NB4 (cell line): Measurements from ENCODE around the gene ANTXR1.

Experiments
- CTCF ChIP-seq: IDR thresholded peaks from one replicate; pipeline ENCODE4 v1.5.1; 2012; ENCODE audit warnings: low read depth, low read length
- MYC ChIP-seq: IDR thresholded peaks from 2 replicates; pipeline ENCODE4 v1.6.1; 2011; ENCODE audit warnings: low read depth, low read length
- POLR2A ChIP-seq: IDR thresholded peaks from 2 replicates; pipeline ENCODE4 v1.6.1; 2011; ENCODE audit warnings: mild to moderate bottlenecking; ENCODE audit not compliant: insufficient read length; ENCODE audit errors: extremely low read depth

- TF ChIP-seq CTCF (no peak), POLR2A (no peak), MYC (no peak)
Measured at GRCh38 chr2:69241093-69241492, 228.1 kb downstream of the ANTXR1 start.
